ENCODE data around the gene DUSP12. TPM values are rescaled to one million over a fixed set of nuclear protein-coding genes. Genes with fewer than 3 reads are reported as not detected.

The DUSP12 gene
- total and polyA plus RNA-seq, 7 experiments from 2014 or later = 16.1 to 75.2 (median 29.0) TPM

DNA sequence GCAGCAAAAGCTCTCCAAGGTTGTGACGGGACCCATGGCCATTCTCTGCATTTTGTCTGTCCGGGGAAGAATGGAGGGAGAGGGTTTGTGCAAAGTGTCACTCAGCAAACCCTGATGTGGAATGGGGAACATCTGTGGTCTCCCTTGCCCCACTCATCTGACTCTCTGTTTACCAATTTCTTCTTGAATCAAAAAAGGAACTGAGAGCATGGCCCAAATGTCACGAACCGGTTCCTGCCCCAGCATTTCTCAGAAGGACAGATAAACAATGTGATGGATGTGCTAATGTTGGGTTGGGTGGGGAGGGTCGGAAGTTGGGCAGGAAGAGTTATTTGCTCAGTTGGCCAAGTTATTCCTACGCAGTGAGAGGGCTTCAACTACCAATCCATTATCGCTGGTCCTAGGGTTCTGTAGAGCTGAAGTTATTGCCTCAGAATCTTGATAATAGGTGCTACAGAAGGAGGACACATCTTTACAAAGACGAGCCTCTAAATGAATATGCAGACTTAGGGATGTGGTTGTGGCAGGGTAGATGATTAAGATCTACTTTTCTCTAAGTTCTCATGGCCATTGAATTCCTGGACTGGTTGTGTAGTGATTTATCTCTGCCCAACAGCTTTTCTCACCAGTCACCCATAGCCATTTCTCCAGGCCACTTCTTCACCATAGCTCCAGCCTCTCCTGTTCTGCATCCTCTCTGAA lies 9.6 kb upstream of the DUSP12 start:
- Mint-ChIP-seq H3K4me3 (peak overlapping the region in 1 of 10 donors; percentile 27), H3K36me3 (peaks cover 0 to 3% (median 0%) of the 10 kb centered on the region in 5 donors), H3K4me1 (peaks cover 0 to 52% (median 18%) of the 10 kb centered on the region in 7 donors), H3K27me3 (peaks cover 0 to 34% (median 5%) of the 10 kb centered on the region in 5 donors), H3K27ac (no peak overlapping the region), H3K9me3 (no peaks in the 10 kb centered on the region)
- Histone ChIP-seq H3K27ac (ENCODE audit: low read depth, low read length) (no peak overlapping the region), H3K9me3 (ENCODE audit: control insufficient read depth in 2 of 3, low read length in 3 of 3) (no peaks in the 10 kb centered on the region), H3K4me1 (ENCODE audit: control insufficient read depth in 2 of 2, insufficient read depth in 2 of 2, low read length in 2 of 2) (peaks cover 4 to 25% of the 10 kb centered on the region in 2 donors), H3K36me3 (ENCODE audit: control insufficient read depth in 2 of 3, insufficient read depth in 3 of 3, low read length in 3 of 3) (no peaks in the 10 kb centered on the region), H3K4me3 (ENCODE audit: low read length) (no peak overlapping the region), H3K27me3 (ENCODE audit: control insufficient read depth in 2 of 2, insufficient read depth in 2 of 2, low read length in 2 of 2) (no peaks in the 10 kb centered on the region)
- intact Hi-C loops (cut with micrococcal nuclease) = loop anchor here (2.0 to 5.0 kb wide), 2 partner anchors 93 to 513 kb away; partner anchors contain the start of gene TOMM40L (in 1 of the 2)
- CTCF ChIA-PET = interaction anchor here (0.6 to 3.8 kb wide), 12 partner anchors 9 to 255 kb away, joined by 3 to 36 read pairs (median 4); partner anchors contain the start of gene DUSP12
- POLR2A ChIA-PET = interaction anchor here (1.2 to 5.9 kb wide), 4 partner anchors 8 to 12 kb away, joined by 3 to 60 read pairs (median 6); partner anchors contain the start of gene DUSP12
- ATAC-seq = peak; percentile 21
- DNase-seq = no peak

DNA sequence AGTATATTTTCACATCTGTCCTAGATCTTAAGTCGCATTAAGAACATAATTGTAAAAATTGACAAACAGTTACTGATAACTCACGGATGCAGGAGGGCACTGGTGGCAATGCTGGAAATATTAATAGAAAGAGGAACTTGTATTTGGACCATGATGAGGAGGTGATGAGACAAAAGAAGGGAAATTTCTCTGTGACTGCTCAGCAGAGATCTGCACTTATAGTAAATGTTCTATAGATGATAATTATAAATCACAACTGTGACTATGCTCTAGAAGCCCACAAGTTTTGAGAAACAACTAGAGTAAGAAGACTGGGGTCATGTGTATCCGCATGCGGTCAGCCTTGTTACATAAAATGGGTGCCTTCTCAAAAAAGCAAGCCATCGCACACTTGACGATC lies 8.7 kb upstream of the DUSP12 start:
- DNase-seq (no peak), ATAC-seq (no peak)
- Histone ChIP-seq H3K9me3 (ENCODE audit: control insufficient read depth in 2 of 3, low read length in 3 of 3) (no peaks in the 10 kb centered on the region), H3K27me3 (ENCODE audit: control insufficient read depth in 2 of 2, insufficient read depth in 2 of 2, low read length in 2 of 2) (no peaks in the 10 kb centered on the region), H3K27ac (ENCODE audit: low read depth, low read length) (no peak overlapping the region), H3K4me3 (ENCODE audit: low read length) (no peak overlapping the region), H3K36me3 (ENCODE audit: control insufficient read depth in 2 of 3, insufficient read depth in 3 of 3, low read length in 3 of 3) (no peaks in the 10 kb centered on the region), H3K4me1 (ENCODE audit: control insufficient read depth in 2 of 2, insufficient read depth in 2 of 2, low read length in 2 of 2) (peaks cover 4 to 25% of the 10 kb centered on the region in 2 donors)
- Mint-ChIP-seq H3K9me3 (no peaks in the 10 kb centered on the region), H3K4me3 (no peak overlapping the region), H3K27ac (no peak overlapping the region), H3K27me3 (peaks cover 0 to 32% (median 5%) of the 10 kb centered on the region in 5 donors), H3K4me1 (peaks cover 0 to 57% (median 18%) of the 10 kb centered on the region in 7 donors), H3K36me3 (peaks cover 0 to 3% (median 0%) of the 10 kb centered on the region in 5 donors)
- CTCF ChIA-PET = interaction anchor here (1.0 to 3.6 kb wide), 7 partner anchors 9 to 258 kb away, joined by 3 to 18 read pairs (median 4); no protein-coding TSS in a partner anchor
- POLR2A ChIA-PET = interaction anchor here (1.7 kb wide), 1 partner anchor 9 kb away, joined by 6 read pairs; the partner anchor contains the start of gene DUSP12
- intact Hi-C loops (cut with micrococcal nuclease) = loop anchor here (1.0 to 5.0 kb wide), 6 partner anchors 15 to 514 kb away; partner anchors contain the start of gene TOMM40L (in 1 of the 2)

DNA sequence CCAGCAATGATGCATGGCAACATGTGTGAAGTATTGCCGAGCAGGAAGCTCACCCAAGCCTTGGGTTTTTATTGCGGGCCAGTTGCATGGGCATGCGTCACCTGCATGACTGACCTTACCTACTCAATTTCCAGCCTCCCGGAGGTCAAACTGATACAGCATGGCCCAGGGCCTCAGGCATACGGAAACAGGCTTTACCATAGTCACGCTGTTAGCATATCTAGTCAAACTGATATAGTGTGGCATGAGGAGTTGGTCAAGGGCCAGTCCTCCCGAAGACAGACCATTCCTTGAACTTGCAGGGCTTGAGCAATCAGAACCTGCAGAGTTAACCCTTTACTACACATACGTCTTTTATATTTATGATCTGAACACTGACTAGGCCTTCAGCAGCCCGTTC lies 6.4 kb upstream of the DUSP12 start:
- intact Hi-C loops (cut with micrococcal nuclease) = loop anchor here in 1 of 2 donors (5.0 kb wide), 1 partner anchor 516 kb away; the partner anchor contains the start of gene TOMM40L
- POLR2A ChIA-PET = interaction anchor here (1.3 kb wide), 1 partner anchor 17 kb away, joined by 4 read pairs; no protein-coding TSS in a partner anchor
- Histone ChIP-seq H3K4me3 (ENCODE audit: low read length) (no peak overlapping the region), H3K4me1 (ENCODE audit: control insufficient read depth in 2 of 2, insufficient read depth in 2 of 2, low read length in 2 of 2) (peaks cover 4 to 25% of the 10 kb centered on the region in 2 donors), H3K27me3 (ENCODE audit: control insufficient read depth in 2 of 2, insufficient read depth in 2 of 2, low read length in 2 of 2) (no peaks in the 10 kb centered on the region), H3K9me3 (ENCODE audit: control insufficient read depth in 2 of 3, low read length in 3 of 3) (no peaks in the 10 kb centered on the region), H3K27ac (ENCODE audit: low read depth, low read length) (no peak overlapping the region), H3K36me3 (ENCODE audit: control insufficient read depth in 2 of 3, insufficient read depth in 3 of 3, low read length in 3 of 3) (no peaks in the 10 kb centered on the region)
- Mint-ChIP-seq H3K27me3 (peaks cover 0 to 32% (median 5%) of the 10 kb centered on the region in 5 donors), H3K27ac (no peak overlapping the region), H3K4me3 (no peak overlapping the region), H3K9me3 (no peaks in the 10 kb centered on the region), H3K36me3 (peaks cover 0 to 3% (median 0%) of the 10 kb centered on the region in 5 donors), H3K4me1 (peaks cover 3 to 58% (median 28%) of the 10 kb centered on the region in 7 donors)
- DNase-seq (no peak), ATAC-seq (no peak)
- CTCF ChIA-PET = interaction anchor here (1.3 to 3.6 kb wide), 3 partner anchors 95 to 258 kb away, joined by 4 to 18 read pairs (median 4); no protein-coding TSS in a partner anchor

DNA sequence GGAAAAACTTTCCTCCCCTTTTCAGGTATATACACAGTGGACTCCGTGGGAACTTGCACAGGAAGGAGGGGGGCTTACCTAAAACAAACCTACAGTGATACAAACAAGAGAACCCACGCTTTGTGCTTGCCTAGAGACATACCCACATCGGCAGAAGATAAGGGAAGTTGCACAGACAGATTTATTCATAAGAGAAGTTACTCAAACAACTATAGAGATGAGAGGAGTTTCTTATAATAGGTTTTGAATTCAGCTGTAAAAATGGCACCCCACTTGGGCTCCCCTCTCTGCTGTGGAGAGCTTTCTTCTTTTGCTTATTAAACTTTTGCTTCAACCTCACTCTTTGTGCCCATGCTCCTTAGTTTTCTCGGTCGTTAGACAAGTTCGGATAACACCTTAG lies 1.8 kb upstream of the DUSP12 start:
- Histone ChIP-seq H3K9me3 (ENCODE audit: control insufficient read depth in 2 of 3, low read length in 3 of 3) (no peaks in the 10 kb centered on the region), H3K27ac (ENCODE audit: low read depth, low read length) (no peak overlapping the region), H3K36me3 (ENCODE audit: control insufficient read depth in 2 of 3, insufficient read depth in 3 of 3, low read length in 3 of 3) (peaks cover 0 to 18% (median 3%) of the 10 kb centered on the region in 3 experiments), H3K4me1 (ENCODE audit: control insufficient read depth in 2 of 2, insufficient read depth in 2 of 2, low read length in 2 of 2) (peaks cover 10 to 12% of the 10 kb centered on the region in 2 donors), H3K4me3 (ENCODE audit: low read length) (no peak overlapping the region), H3K27me3 (ENCODE audit: control insufficient read depth in 2 of 2, insufficient read depth in 2 of 2, low read length in 2 of 2) (no peaks in the 10 kb centered on the region)
- Mint-ChIP-seq H3K36me3 (peaks cover 0 to 11% (median 0%) of the 10 kb centered on the region in 5 donors), H3K27me3 (peaks cover 0 to 28% (median 5%) of the 10 kb centered on the region in 5 donors), H3K9me3 (no peaks in the 10 kb centered on the region), H3K4me1 (peaks cover 24 to 49% (median 35%) of the 10 kb centered on the region in 7 donors), H3K27ac (peak overlapping the region in 2 of 9 donors; percentile 46 to 90), H3K4me3 (peak overlapping the region in 5 of 10 donors; percentile 29 to 99 (median 48))
- DNase-seq = no peak
- ChIA-PET POLR2A (interaction anchor here (0.5 to 3.6 kb wide), 2 partner anchors 21 to 168 kb away, joined by 3 to 36 read pairs; no protein-coding TSS in a partner anchor), CTCF (interaction anchor here (1.2 to 1.8 kb wide), 4 partner anchors 10 to 264 kb away, joined by 3 to 5 read pairs (median 4); no protein-coding TSS in a partner anchor)
- intact Hi-C loops (cut with micrococcal nuclease) = no loop called here
- ATAC-seq = no peak

DNA sequence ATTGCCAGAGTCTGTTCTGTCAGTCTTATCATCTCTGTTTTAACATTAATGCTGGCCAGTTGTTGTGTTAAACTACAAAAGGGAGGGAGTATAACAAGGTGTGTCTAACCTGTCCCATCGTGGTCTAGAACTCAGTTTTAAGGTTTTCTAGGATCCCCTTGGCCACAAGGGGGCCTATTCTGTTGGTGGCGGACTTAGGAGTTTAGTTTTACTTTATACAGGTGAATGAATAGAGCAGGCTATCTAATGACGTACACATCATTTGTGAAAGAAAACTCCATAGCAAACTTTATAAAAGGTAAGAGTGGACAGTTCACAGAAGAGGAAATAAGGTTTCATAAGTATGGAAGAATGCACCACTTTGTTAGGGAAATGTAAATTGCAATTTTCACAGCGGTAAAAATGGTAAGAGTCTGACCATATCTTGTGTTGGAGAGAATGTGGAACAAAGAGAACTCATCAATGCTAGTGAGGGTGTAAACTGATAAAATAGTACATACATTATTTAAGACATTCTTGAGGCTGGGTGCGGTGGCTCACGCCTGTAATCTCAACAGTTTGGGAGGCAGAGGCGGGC lies 14.0 kb downstream of the DUSP12 start:
- Mint-ChIP-seq H3K36me3 (peaks cover 0 to 4% (median 2%) of the 10 kb centered on the region in 5 donors), H3K4me1 (peaks cover 24 to 43% (median 34%) of the 10 kb centered on the region in 7 donors), H3K9me3 (no peaks in the 10 kb centered on the region), H3K27me3 (no peaks in the 10 kb centered on the region), H3K4me3 (peak overlapping the region; percentile 44 to 83 (median 70)), H3K27ac (peak overlapping the region; percentile 4 to 92 (median 68))
- peak in 7 of 9 donors; percentile 44 to 62 (median 58) for DNase-seq
- Histone ChIP-seq H3K9me3 (ENCODE audit: control insufficient read depth in 2 of 3, low read length in 3 of 3) (no peaks in the 10 kb centered on the region), H3K27me3 (ENCODE audit: control insufficient read depth in 2 of 2, insufficient read depth in 2 of 2, low read length in 2 of 2) (no peaks in the 10 kb centered on the region), H3K4me3 (ENCODE audit: low read length) (no peak overlapping the region), H3K4me1 (ENCODE audit: control insufficient read depth in 2 of 2, insufficient read depth in 2 of 2, low read length in 2 of 2) (peaks cover 12 to 19% of the 10 kb centered on the region in 2 donors), H3K27ac (ENCODE audit: low read depth, low read length) (no peak overlapping the region), H3K36me3 (ENCODE audit: control insufficient read depth in 2 of 3, insufficient read depth in 3 of 3, low read length in 3 of 3) (peaks cover 0 to 8% (median 0%) of the 10 kb centered on the region in 3 experiments)
- ChIA-PET POLR2A (interaction anchor here (1.5 kb wide), 1 partner anchor 14 kb away, joined by 7 read pairs; the partner anchor contains the start of gene DUSP12), CTCF (interaction anchor here (0.7 to 3.8 kb wide), 6 partner anchors 9 to 277 kb away, joined by 3 to 38 read pairs (median 4); no protein-coding TSS in a partner anchor)
- ATAC-seq = peak; percentile 76
- intact Hi-C loops (cut with micrococcal nuclease) = loop anchor here (1.0 to 10.0 kb wide), 3 partner anchors 24 to 1839 kb away; partner anchors contain the start of gene TAGLN2 (in 1 of the 2)

Measured in naive thymus-derived CD4-positive, alpha-beta T cell (primary cell).